ENCODE measurements around the gene LAMA3. TPM values are rescaled to one million over a fixed set of nuclear protein-coding genes. Genes with fewer than 3 reads are reported as not detected.

Gene LAMA3
- total RNA-seq, 1 experiment from 2014 or later: 8.1 TPM

DNA sequence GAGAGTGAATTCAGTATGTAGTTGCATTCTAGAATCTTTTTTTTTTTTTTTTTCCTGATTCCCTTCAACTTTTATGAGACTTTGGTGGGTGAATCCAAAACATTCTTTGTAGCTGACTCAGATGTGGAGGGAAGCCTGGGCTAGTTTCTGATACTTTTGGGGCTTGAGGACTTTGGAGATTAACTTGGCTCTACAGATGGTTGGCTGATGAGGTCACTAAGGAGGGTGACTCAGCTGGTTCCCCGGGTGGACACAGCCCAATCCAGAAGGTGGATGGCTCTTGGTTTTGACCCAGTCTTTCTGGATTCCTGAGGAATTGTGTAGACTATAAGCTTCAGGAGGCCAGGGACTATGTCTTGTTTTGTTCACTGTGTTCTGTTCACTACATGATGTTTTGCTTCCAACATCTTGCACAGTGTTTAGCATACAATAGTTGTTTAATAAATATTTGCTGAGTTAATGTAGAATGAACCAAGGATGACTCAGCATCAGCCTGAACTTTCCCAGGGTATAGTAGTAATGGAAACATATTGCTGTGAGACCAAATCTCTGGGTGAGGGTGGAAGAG is 30.5 kb downstream of the LAMA3 start:
- in situ Hi-C loops (cut with HindIII; ENCODE audit: low pct_unique_long_range_greater_than_20kb, low sequenced_read_pairs): no loop called here
- Histone ChIP-seq H3K27me3 (ENCODE audit: control insufficient read depth, insufficient read depth, low read length) (no peaks in the 10 kb centered on the region), H3K4me3 (ENCODE audit: low read depth in 2 of 2, low read length in 2 of 2) (no peak overlapping the region), H3K36me3 (ENCODE audit: control insufficient read depth, insufficient read depth, low read length) (no peaks in the 10 kb centered on the region), H3K4me1 (ENCODE audit: control insufficient read depth, insufficient read depth, low read length) (peaks cover 16% of the 10 kb centered on the region), H3K9me3 (ENCODE audit: control insufficient read depth, insufficient read depth, low read depth, low read length) (0 out of 2 replicates have a peak, but pooled peaks cover 3% of the 10 kb centered on the region), H3K27ac (ENCODE audit: low read length) (0 out of 2 replicates have a peak overlapping the region, but pooled peaks have one; percentile 12)
- DNase-seq (ENCODE audit: low read depth, low spot score): peak; percentile 68
- ChIA-PET POLR2A (interaction anchor here (0.6 kb wide), 1 partner anchor 32 kb away, joined by 3 read pairs; no protein-coding TSS in a partner anchor), CTCF (interaction anchor here (0.6 to 0.7 kb wide), 3 partner anchors 17 to 108 kb away, joined by 3 to 7 read pairs (median 4); no protein-coding TSS in a partner anchor)
- peak; percentile 87 for ATAC-seq
- TF ChIP-seq, protein P1, sequence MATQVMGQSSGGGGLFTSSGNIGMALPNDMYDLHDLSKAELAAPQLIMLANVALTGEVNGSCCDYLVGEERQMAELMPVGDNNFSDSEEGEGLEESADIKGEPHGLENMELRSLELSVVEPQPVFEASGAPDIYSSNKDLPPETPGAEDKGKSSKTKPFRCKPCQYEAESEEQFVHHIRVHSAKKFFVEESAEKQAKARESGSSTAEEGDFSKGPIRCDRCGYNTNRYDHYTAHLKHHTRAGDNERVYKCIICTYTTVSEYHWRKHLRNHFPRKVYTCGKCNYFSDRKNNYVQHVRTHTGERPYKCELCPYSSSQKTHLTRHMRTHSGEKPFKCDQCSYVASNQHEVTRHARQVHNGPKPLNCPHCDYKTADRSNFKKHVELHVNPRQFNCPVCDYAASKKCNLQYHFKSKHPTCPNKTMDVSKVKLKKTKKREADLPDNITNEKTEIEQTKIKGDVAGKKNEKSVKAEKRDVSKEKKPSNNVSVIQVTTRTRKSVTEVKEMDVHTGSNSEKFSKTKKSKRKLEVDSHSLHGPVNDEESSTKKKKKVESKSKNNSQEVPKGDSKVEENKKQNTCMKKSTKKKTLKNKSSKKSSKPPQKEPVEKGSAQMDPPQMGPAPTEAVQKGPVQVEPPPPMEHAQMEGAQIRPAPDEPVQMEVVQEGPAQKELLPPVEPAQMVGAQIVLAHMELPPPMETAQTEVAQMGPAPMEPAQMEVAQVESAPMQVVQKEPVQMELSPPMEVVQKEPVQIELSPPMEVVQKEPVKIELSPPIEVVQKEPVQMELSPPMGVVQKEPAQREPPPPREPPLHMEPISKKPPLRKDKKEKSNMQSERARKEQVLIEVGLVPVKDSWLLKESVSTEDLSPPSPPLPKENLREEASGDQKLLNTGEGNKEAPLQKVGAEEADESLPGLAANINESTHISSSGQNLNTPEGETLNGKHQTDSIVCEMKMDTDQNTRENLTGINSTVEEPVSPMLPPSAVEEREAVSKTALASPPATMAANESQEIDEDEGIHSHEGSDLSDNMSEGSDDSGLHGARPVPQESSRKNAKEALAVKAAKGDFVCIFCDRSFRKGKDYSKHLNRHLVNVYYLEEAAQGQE (IDR thresholded peaks at IDR 0.05; ENCODE audit: insufficient read depth in 1 of 2, low read depth in 2 of 2, low read length in 1 of 2): no peak
- TF ChIP-seq SIN3A (IDR thresholded peaks at IDR 0.05; ENCODE audit: borderline replicate concordance, insufficient read depth, low read depth, low read length) (no peak), POLR2AphosphoS5 (IDR thresholded peaks at IDR 0.05; ENCODE audit: low read depth, low read length) (no peak), TCF7L2 (IDR thresholded peaks at IDR 0.05; ENCODE audit: low read depth, low read length) (no peak)
- TF ChIP-seq, protein P2, sequence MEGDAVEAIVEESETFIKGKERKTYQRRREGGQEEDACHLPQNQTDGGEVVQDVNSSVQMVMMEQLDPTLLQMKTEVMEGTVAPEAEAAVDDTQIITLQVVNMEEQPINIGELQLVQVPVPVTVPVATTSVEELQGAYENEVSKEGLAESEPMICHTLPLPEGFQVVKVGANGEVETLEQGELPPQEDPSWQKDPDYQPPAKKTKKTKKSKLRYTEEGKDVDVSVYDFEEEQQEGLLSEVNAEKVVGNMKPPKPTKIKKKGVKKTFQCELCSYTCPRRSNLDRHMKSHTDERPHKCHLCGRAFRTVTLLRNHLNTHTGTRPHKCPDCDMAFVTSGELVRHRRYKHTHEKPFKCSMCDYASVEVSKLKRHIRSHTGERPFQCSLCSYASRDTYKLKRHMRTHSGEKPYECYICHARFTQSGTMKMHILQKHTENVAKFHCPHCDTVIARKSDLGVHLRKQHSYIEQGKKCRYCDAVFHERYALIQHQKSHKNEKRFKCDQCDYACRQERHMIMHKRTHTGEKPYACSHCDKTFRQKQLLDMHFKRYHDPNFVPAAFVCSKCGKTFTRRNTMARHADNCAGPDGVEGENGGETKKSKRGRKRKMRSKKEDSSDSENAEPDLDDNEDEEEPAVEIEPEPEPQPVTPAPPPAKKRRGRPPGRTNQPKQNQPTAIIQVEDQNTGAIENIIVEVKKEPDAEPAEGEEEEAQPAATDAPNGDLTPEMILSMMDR (IDR thresholded peaks at IDR 0.05): no peak
- no TSS peak for BruUV-seq (replicated peaks)
- intact Hi-C loops (cut with micrococcal nuclease; ENCODE audit: unreplicated experiment): no loop called here

DNA sequence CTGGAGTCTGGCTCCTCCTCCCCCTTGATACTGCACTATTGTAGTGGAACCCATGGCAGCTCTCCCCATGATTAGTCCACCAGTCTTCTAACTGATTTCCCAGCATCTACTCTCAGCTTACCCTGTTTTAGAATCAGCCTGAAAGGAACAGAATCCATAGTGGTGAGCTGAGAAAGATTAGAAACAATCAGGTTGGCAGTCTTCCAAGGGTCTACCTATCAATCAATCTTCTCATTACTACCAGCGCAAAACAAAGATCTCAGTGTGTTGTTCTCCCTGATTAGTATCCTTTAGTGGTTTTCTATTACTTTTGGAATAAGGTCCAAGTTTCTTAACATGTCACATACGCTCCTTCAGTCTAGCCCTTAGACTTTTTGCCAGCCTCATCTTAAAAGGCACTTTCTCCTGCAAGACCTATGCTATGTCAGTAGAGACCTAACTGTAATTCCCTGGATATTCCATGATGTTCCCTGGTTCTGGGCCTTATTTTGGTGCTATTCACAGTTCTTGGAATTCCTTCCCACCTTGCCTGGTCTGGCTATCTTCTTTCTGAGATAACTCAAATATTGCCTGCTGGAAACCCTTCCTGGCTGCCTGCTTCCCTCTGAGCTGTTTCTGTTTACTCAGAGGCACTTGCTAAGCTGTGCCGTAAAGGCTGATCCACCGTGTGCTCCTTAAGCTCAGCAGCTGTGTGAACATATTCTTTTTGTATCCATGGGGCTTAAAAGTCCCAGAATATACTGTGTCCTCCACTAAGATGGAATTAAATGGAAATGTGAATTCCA is 32.6 kb downstream of the LAMA3 start:
- POLR2A ChIA-PET: no interaction called here
- ATAC-seq (no peak), DNase-seq (ENCODE audit: low read depth, low spot score) (no peak)
- Histone ChIP-seq H3K27ac (ENCODE audit: low read length) (no peak overlapping the region), H3K4me1 (ENCODE audit: control insufficient read depth, insufficient read depth, low read length) (peaks cover 16% of the 10 kb centered on the region), H3K9me3 (ENCODE audit: control insufficient read depth, insufficient read depth, low read depth, low read length) (0 out of 2 replicates have a peak, but pooled peaks cover 3% of the 10 kb centered on the region), H3K36me3 (ENCODE audit: control insufficient read depth, insufficient read depth, low read length) (no peaks in the 10 kb centered on the region), H3K4me3 (ENCODE audit: low read depth in 2 of 2, low read length in 2 of 2) (no peak overlapping the region), H3K27me3 (ENCODE audit: control insufficient read depth, insufficient read depth, low read length) (no peaks in the 10 kb centered on the region)
- intact Hi-C loops (cut with micrococcal nuclease; ENCODE audit: unreplicated experiment): no loop called here
- in situ Hi-C loops (cut with HindIII; ENCODE audit: low pct_unique_long_range_greater_than_20kb, low sequenced_read_pairs): no loop called here
- no TSS peak for BruUV-seq (replicated peaks)
- CTCF ChIA-PET: no interaction called here
- TF ChIP-seq POLR2AphosphoS5 (IDR thresholded peaks at IDR 0.05; ENCODE audit: low read depth, low read length): no peak
- TF ChIP-seq, protein P2 (IDR thresholded peaks at IDR 0.05): no peak
- TF ChIP-seq SIN3A (IDR thresholded peaks at IDR 0.05; ENCODE audit: borderline replicate concordance, insufficient read depth, low read depth, low read length): no peak

All from Panc1 (cell line).